Eye (tissue), 1 donor: ENCODE data around the gene TMEM138.

ENCODE experiments used
- DNase-seq: peaks from one replicate; pipeline ENCODE4 v3.0.0-alpha.2; 2015

TMEM138 gene

GRCh38 chr11:61361741-61362541, at the start of gene TMEM138, which contains the start of gene CYB561A3:
Gene TMEM138, plus strand, starts transcription at chr11:61362374. Its CDS starts 2,017 bp downstream, at chr11:61364391.
Gene CYB561A3, minus strand, starts transcription at chr11:61361882. Its CDS starts 5,169 bp downstream, at chr11:61356713.
- DNase-seq = peak; percentile 97

GRCh38 chr11:61315260-61315659, 46.9 kb upstream of the TMEM138 start:
- DNase-seq = no peak

GRCh38 chr11:61325649-61326414, 36.3 kb upstream of the TMEM138 start:
- DNase-seq = no peak

GRCh38 chr11:61327669-61328071, 34.5 kb upstream of the TMEM138 start:
- no peak for DNase-seq

- DNase-seq = no peak
Measured at GRCh38 chr11:61328351-61328750, 33.8 kb upstream of the TMEM138 start.

- DNase-seq = no peak
Measured at GRCh38 chr11:61329871-61330270, 32.3 kb upstream of the TMEM138 start.

GRCh38 chr11:61331651-61332050, 30.5 kb upstream of the TMEM138 start:
- DNase-seq = no peak

- no peak for DNase-seq
Measured at GRCh38 chr11:61332281-61332796, 29.8 kb upstream of the TMEM138 start.

- peak; percentile 98 for DNase-seq
Measured at GRCh38 chr11:61332797-61333549, 29.2 kb upstream of the TMEM138 start, which contains the start of the genes DDB1 and TKFC. Gene DDB1, minus strand, starts transcription at chr11:61333105. Its CDS starts 137 bp downstream, at chr11:61332968. Gene TKFC, plus strand, starts transcription at chr11:61333228. Its CDS starts 1,501 bp downstream, at chr11:61334729.

- no peak for DNase-seq
Measured at GRCh38 chr11:61333550-61334433, 28.4 kb upstream of the TMEM138 start.

- DNase-seq = no peak
Measured at GRCh38 chr11:61334434-61335354, 27.5 kb upstream of the TMEM138 start.

GRCh38 chr11:61335355-61335710, 26.8 kb upstream of the TMEM138 start:
- no peak for DNase-seq

GRCh38 chr11:61336171-61336935, 25.8 kb upstream of the TMEM138 start:
- peak; percentile 91 for DNase-seq

GRCh38 chr11:61337706-61338470, 24.3 kb upstream of the TMEM138 start:
- no peak for DNase-seq

- DNase-seq = no peak
Measured at GRCh38 chr11:61338783-61339489, 23.2 kb upstream of the TMEM138 start.

GRCh38 chr11:61339490-61339878, 22.7 kb upstream of the TMEM138 start:
- DNase-seq = no peak

GRCh38 chr11:61340979-61341378, 21.2 kb upstream of the TMEM138 start:
- DNase-seq = no peak

GRCh38 chr11:61341706-61342105, 20.5 kb upstream of the TMEM138 start:
- no peak for DNase-seq
